GM12878 (cell line): ENCODE data around the gene CNPY2. TPM values are rescaled to one million over a fixed set of nuclear protein-coding genes. Genes with fewer than 3 reads are reported as not detected.

Experiments
- ASH2L ChIP-seq: fragments of 300-600, 200-600 bp; sonication (generic); IDR thresholded peaks from 2 replicates; pipeline ENCODE4 v1.6.1; 2017; ENCODE audit warnings: low read depth, mild to moderate bottlenecking, borderline replicate concordance
- ATF7 ChIP-seq: fragments of 450-650 bp; IDR thresholded peaks from 2 replicates; pipeline ENCODE4 v1.6.1; 2016; ENCODE audit warnings: low read depth, mild to moderate bottlenecking
- BCL11A ChIP-seq: IDR thresholded peaks from 2 replicates; pipeline ENCODE4 v1.6.1; 2011; ENCODE audit warnings: low read depth, low read length
- BCL3 ChIP-seq: IDR thresholded peaks from 2 replicates; pipeline ENCODE4 v1.6.1; 2011; ENCODE audit warnings: borderline replicate concordance, low read depth, mild to moderate bottlenecking, moderate library complexity, low read length; ENCODE audit not compliant: insufficient read depth, poor library complexity, severe bottlenecking
- CEBPB ChIP-seq, 2 experiments: fragments of 150-350 bp in 1 of 2; IDR thresholded peaks; 2 replicates each; pipeline ENCODE4 v1.6.1; 2012 to 2014; ENCODE audit warnings: low read depth in 2 of 2, low read length in 2 of 2, borderline replicate concordance in 1 of 2, inconsistent platforms in 1 of 2
- CHD1 ChIP-seq: IDR thresholded peaks from 2 replicates; pipeline ENCODE4 v1.6.1; 2012; ENCODE audit warnings: low read depth, low read length, improper control_type of control experiment
- CREB1 ChIP-seq: IDR thresholded peaks from 2 replicates; pipeline ENCODE4 v1.6.1; 2012; ENCODE audit warnings: low read depth, mild to moderate bottlenecking, inconsistent platforms
- ESRRA ChIP-seq: IDR thresholded peaks from 2 replicates; pipeline ENCODE4 v1.6.1; 2012; ENCODE audit warnings: mild to moderate bottlenecking, low read length, improper control_type of control experiment
- HCFC1 ChIP-seq: fragments of 150-350 bp; IDR thresholded peaks from 2 replicates; pipeline ENCODE4 v1.6.1; 2014; ENCODE audit warnings: low read length
- HSF1 ChIP-seq: fragments of 150-350 bp; IDR thresholded peaks from 2 replicates; pipeline ENCODE4 v1.6.1; 2014; ENCODE audit warnings: mild to moderate bottlenecking, low read depth, low read length
- JUND ChIP-seq: IDR thresholded peaks from 2 replicates; pipeline ENCODE4 v1.6.1; 2012; ENCODE audit warnings: low read depth, mild to moderate bottlenecking, low read length, improper control_type of control experiment, moderate library complexity
- KAT2A ChIP-seq: conservative IDR thresholded peaks from 2 replicates; pipeline ENCODE4 v1.6.1; 2011; ENCODE audit warnings: low read depth, low read length; ENCODE audit not compliant: control insufficient read depth
- MEF2A ChIP-seq: IDR thresholded peaks from 2 replicates; pipeline ENCODE4 v1.6.1; 2011; ENCODE audit warnings: low read depth, mild to moderate bottlenecking, low read length, moderate library complexity; ENCODE audit not compliant: insufficient read depth
- MLLT1 ChIP-seq: fragments of 450-650 bp; IDR thresholded peaks from 2 replicates; pipeline ENCODE4 v1.6.1; 2016; ENCODE audit warnings: mild to moderate bottlenecking
- NFIC ChIP-seq: IDR thresholded peaks from 2 replicates; pipeline ENCODE4 v1.6.1; 2012; ENCODE audit warnings: low read depth, mild to moderate bottlenecking, inconsistent platforms, low read length, moderate library complexity
- NR2F1 ChIP-seq: fragments of 450-650 bp; conservative IDR thresholded peaks from 2 replicates; pipeline ENCODE4 v1.6.1; 2017; ENCODE audit warnings: mild to moderate bottlenecking
- PAX8 ChIP-seq: fragments of 450-650 bp; IDR thresholded peaks from 2 replicates; pipeline ENCODE4 v1.6.1; 2017; ENCODE audit warnings: mild to moderate bottlenecking, moderate library complexity
- POLR2A ChIP-seq: IDR thresholded peaks from 2 replicates; pipeline ENCODE4 v1.6.1; 2011; ENCODE audit warnings: low read depth, mild to moderate bottlenecking, low read length
- POLR2AphosphoS5 ChIP-seq: IDR thresholded peaks from 2 replicates; pipeline ENCODE4 v1.6.1; 2011; ENCODE audit warnings: mild to moderate bottlenecking, low read length, inconsistent platforms
- RB1 ChIP-seq: fragments of 450-650 bp; formaldehyde crosslinking; IDR thresholded peaks from 2 replicates; pipeline ENCODE4 v1.6.1; 2017; ENCODE audit warnings: mild to moderate bottlenecking, borderline replicate concordance
- SMAD5 ChIP-seq: IDR thresholded peaks from 2 replicates; pipeline ENCODE4 v1.6.1; 2016; ENCODE audit warnings: antibody characterized with exemption, low read depth
- SPI1 ChIP-seq: IDR thresholded peaks from 2 replicates; pipeline ENCODE4 v1.6.1; 2011; ENCODE audit warnings: low read depth, mild to moderate bottlenecking, low read length, moderate library complexity, borderline replicate concordance; ENCODE audit not compliant: insufficient read depth
- SRF ChIP-seq, 2 experiments: IDR thresholded peaks; 2 replicates each; pipeline ENCODE4 v1.6.1; 2011; ENCODE audit warnings: low read depth in 2 of 2, low read length in 2 of 2, mild to moderate bottlenecking in 1 of 2, moderate library complexity in 1 of 2
- STAT3 ChIP-seq: IDR thresholded peaks from 2 replicates; pipeline ENCODE4 v1.6.1; 2011; ENCODE audit warnings: low read depth, low read length, improper control_type of control experiment
- ZBTB33 ChIP-seq: fragments of 450-650 bp; IDR thresholded peaks from 2 replicates; pipeline ENCODE4 v1.6.1; 2017; ENCODE audit warnings: mild to moderate bottlenecking
- polyA plus RNA-seq, 11 experiments: library from polyadenylated mRNA; depleted of rRNA in 4 of 11; unstranded in 6 of 11; stranded (reverse) in 5 of 11; fragments of >200 nt; fragmentation: Nextera tagmentation in 4 of 11; fragmentation: Illumina TruSeq in 1 of 11; extraction: Ambion mirVana in 4 of 11; extraction: Trizol in 1 of 11; gene quantifications; 1 replicate in 1 of 11; 2 replicates in 10 of 11; pipeline versions ENCODE4 v1.2.1 to v1.2.3, GENCODE V29; 2011 to 2016; ENCODE audit warnings: inconsistent platforms in 2 of 11, missing spikeins in 2 of 11, low read depth in 1 of 11
- total RNA-seq, 4 experiments: library from RNA; depleted of rRNA in 3 of 4; stranded (reverse); fragments of >200 nt in 3 of 4; fragmentation: Illumina TruSeq in 1 of 4; extraction: Trizol in 1 of 4; gene quantifications; 2 replicates each; pipeline versions ENCODE4 v1.2.1 to v1.2.3, GENCODE V29; 2013 to 2021

The CNPY2 gene
- total and polyA plus RNA-seq, 10 of the 15 experiments (the other 5 are each of a cell fraction or from before 2014, with no cell fraction given): 25.0 to 276 (median 87.8) TPM

GRCh38 chr12:56338308-56339157 lies 22.7 kb upstream of the CNPY2 start, which contains the start of gene IL23A (continued):
- TF ChIP-seq BCL3 (peak; percentile 40), NFIC (peak; percentile 68; the same call in 1 of the 2 replicates), POLR2A (peak; percentile 60), POLR2AphosphoS5 (peak; percentile 57; the same call in 1 of the 2 replicates), RB1 (0 out of 2 replicates have a peak, but pooled peaks have one; percentile 40), SMAD5 (no peak), NR2F1 (no peak), BCL11A (peak; percentile 37; the same call in 1 of the 2 replicates), MLLT1 (peak; percentile 44; the same call in 1 of the 2 replicates), ZBTB33 (no peak), MEF2A (no peak), STAT3 (no peak), KAT2A (no peak), ATF7 (no peak), SRF (IDR thresholded peaks at IDR 0.05; ENCODE audit: low read depth in 2 of 2, low read length in 2 of 2) (no peak), JUND (no peak), HCFC1 (no peak), SPI1 (peak; percentile 4; the same call in 1 of the 2 replicates), PAX8 (no peak), HSF1 (no peak), CHD1 (no peak), CEBPB (IDR thresholded peaks at IDR 0.05; ENCODE audit: borderline replicate concordance in 1 of 2, low read depth in 2 of 2, low read length in 2 of 2) (no peak), ESRRA (no peak), ASH2L (no peak), CREB1 (peak; percentile 69; the same call in 1 of the 2 replicates)
